ENCODE measurements around the gene SLC4A4.

SLC4A4 gene

DNA sequence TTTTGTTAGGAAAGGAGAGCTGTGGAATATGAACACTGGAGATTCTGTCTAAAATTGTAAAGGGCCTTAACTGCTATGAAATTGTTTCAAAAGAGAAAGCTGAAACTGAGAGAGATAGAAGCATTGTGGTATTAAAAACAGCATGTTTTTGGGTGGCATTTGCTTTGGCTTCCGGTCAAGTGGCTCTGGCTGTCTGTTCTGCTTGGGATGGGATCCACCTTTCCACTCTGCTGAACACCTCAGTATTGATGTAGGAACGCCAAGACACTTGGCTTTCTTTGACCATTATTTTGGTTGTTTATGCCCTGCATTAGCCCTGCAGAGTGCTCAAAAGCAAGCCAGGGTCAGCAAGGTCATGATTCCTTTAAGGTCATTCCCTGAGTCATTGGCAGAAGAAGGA is 199.7 kb downstream of the SLC4A4 start:
- no peak for DNase-seq (ENCODE audit: low read depth in 2 of 2)

DNA sequence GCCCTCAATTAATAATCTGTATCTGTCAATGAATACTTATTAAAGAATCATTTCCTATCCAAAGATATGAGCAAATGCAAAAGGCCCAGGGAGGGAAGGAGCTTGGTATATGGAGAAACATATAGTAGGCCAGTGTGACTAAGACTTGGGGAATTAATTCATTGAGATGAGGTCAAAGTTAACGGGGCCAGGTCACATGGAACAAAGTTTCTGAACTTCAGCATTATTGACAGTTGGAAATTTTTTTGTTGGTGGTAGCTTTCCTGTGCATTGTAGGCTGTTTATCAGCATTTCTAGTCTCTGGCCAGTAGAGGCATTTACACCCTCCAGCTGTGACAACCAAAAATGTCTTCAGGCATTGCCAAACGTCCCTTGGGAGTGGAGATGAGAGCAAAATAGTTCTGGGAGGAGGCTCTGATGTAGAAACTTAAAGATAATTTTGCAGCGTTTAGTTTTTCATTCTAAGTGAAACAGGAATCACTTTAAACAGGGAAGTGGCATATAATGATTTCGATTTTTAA is 202.0 kb downstream of the SLC4A4 start:
- DNase-seq (ENCODE audit: low read depth in 2 of 2): no peak

DNA sequence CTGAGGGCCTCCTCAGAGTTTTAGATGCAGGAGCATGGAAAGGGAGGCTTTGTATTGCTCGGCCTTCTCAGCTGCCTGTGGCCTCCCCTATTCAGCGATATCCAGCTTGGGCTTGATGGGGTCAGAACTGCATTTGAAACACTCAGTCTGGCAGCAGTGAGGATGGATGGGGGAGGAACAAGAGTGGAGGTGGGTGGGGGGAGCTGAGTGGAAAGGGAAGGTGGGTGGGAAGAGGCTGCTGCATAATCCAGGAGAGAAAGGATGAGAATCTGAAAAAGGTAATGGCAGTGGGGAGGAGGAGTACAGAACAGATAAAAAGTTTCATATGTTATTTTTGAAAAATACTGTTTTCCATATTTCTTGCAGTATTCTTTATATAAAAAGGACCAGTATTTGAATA is 202.7 kb downstream of the SLC4A4 start:
- DNase-seq (ENCODE audit: low read depth in 2 of 2): no peak

DNA sequence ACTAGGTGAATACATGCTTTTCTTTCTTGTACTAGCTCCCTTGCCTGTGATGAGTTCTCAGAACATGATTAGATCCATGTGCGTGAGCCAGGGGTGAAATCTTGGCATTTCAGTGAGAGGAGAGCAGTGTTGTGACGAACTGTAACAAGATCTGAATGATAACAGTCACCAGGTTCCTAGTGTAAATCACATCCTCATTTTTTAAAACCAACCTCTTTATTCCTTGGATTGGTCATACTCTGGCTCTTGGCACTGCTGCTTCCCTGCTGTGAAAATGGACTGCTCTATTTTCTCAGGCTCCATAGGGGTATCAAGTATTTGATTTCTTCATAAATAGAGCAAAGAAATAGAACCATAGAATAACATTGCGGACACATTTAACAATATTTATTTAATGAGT is 206.3 kb downstream of the SLC4A4 start:
- no peak for DNase-seq (ENCODE audit: low read depth in 2 of 2)

DNA sequence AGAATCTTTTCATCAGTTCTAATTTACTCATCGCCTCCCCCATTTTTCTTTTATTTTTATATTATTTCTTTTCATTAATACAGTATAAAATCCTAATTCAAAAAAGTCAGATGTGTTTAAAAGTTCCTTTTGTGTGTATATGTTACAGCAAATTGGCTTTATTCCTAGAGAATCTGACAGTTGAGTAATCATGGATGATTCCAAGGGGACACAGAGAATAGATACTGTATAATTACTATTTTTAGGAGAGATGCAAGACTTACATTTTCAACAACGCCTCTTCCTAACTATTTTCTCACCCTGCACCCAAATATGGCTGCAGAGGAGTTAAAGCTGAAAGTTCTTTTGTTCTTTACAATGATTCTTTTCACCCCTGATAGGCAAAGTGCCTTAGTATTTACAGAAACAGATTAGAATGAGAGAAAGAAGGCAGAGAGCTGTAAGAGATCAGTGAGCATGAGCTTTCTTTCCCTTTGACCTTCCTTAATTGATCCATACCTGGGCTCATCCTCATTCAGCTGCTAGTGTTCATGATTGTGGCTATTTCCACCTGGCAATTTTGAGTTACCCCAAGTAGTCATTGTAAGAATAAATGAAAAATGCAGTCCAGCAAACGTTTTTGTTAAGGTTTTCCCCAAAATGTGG is 210.8 kb downstream of the SLC4A4 start:
- no peak for DNase-seq (ENCODE audit: low read depth in 2 of 2)

DNA sequence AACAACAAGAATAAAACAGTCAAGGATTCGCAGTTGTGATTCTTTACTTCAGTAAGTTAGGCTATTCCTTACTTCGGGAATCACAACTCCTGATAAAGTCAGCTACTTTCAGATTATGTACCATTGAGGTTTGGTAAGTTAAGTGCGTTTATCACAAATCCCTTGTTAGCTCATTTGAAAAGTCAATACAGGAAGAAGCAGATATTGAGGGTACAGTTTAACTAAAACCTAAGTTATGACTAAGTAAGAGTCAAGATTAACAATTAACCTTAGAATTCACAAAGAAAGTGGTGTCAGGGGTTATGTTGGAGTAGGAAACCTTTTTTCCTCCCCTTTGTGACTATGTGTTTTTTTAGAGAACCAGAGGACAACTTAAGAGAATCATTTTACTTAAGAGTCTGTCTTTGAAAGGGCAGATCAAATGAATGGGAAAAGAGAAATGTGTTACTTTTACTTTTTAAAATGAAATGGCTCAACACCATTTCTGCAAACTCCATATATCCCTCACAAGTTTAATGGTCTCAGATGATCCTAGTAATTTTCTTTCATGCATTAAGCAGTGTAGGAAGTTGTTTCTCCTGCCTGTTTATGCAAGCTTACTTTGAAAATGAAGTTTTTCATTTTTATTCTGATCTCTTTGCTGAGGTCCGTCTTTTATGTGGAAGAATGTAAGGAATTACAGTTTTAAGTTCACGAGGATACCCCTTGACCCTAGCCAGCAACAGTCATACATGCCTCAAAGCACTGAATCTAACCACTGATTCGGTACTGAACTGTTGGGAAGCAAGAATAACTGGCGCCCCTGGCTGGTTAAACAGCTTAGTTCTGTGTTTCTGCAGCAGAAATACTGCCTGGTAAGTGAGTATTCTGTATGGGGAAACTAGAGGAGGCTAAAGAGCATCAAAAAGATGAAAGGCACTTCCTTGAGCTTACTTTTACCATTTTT is 211.7 kb downstream of the SLC4A4 start:
- no peak for DNase-seq (ENCODE audit: low read depth in 2 of 2)

DNA sequence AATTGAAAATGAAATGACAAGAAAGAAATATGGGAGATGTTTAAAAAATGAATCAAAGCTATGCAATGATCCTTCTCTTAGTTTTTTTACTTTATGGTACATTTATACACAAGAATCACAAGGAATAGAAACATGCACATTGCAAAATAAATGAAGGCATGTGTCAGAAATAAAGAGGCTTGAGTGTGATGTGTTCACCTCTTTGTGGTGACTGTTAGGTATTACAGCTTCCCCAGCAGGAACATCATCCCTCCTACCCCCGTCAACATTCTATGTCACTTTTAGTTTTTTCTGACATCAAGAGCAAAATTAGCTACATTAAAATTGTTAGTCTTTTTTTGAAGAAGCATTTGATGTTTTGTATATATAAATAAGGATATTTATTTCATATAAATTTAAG is 214.8 kb downstream of the SLC4A4 start:
- DNase-seq (ENCODE audit: low read depth in 2 of 2): no peak

DNA sequence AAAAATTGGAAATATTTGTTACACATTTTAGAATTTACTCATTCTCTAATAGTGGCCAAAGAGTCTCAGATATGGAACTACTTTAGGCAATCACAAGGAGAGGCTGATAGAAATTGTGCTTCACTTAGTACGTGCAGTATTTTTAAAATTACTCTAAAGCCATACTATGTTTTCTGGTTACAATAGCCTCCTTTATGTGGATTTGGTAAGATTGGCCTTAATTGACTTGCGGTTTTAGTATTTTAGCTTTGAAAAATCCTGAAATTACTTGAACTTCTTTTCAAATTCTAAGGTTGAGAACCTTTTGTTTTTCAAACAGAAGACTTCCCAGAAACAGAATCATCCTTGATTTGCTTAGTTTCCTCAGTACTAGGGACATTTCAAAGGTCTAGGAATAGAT is 215.2 kb downstream of the SLC4A4 start:
- no peak for DNase-seq (ENCODE audit: low read depth in 2 of 2)

DNA sequence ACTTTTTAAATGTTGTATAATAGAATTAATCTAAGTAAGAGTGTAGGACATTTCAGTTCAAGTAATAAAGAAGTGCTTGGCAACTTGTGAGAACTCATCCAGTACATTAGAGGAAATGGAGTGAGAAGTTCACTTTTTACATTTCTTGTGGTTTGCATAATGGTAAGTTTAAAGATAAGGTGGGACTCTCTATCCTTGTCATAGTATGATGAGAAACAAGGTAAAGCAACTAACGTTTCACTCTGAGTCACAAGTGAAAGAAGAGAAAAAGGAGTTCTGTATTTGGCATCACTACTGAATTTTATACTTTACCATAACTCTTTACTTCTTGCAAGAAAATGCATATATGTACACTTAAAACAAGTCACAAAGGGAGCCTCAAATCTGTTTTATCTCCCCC is 219.4 kb downstream of the SLC4A4 start:
- DNase-seq (ENCODE audit: low read depth in 2 of 2): no peak

DNA sequence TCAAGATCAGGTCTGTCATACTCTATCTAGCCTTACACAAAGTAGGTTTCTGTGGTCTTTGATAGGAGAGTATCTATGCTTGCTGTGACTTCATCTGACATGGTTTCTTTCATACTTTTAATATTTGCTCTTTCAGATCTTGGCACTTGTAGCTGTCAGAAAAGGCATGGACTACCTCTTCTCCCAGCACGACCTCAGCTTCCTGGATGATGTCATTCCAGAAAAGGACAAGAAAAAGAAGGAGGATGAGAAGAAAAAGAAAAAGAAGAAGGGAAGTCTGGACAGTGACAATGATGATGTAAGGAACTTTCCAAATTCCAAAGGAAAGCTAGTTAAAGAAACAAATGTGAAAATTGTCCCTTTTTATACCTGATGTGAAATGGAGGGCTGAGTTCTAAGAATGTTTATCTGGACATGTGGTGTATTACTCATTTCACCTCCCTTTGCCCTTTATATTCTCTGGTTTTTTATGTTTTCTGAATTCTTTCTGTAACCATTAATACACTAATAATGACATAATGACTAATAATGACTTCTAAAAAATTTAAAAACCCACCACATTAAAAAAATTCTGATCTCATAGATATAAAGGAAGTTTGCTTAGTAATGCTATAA is 221.2 kb downstream of the SLC4A4 start:
- DNase-seq (ENCODE audit: low read depth in 2 of 2): no peak

DNA sequence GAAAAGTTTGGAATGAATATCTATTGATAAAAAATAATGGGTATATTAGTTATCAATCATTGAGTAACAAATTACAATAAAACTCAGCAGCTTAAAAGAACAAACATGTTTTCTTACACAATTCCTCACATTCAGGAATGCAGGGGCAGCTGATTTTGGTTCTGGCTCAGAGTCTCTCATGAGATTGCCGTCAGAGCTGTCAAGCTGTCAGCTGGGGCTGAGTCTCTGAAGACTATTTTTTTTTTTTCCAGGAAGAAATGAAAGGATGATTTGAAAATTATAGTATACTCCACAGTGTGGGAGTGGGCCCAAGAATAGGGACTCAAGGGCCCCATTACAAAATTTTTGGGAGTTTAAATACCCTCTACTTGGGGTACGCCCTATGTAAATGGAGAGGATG is 226.0 kb downstream of the SLC4A4 start:
- DNase-seq (ENCODE audit: low read depth in 2 of 2): no peak

DNA sequence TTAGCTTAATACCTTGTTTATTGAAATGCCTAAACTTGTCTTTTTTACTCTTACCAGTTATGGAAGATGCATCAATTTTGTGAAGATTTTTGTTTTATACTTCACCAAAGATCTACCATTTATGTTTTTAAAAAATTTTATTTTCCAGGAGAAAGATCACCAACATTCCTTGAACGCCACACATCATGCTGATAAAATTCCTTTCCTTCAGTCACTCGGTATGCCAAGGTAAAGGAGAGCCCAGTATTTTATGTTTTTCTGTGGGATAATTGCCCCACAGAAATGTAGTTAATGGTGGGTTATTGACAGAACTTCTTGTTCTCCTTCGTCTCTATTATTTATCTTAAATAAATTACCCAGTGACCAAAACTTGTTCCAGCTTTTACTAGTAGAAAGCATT is 228.0 kb downstream of the SLC4A4 start:
- no peak for DNase-seq (ENCODE audit: low read depth in 2 of 2)

DNA sequence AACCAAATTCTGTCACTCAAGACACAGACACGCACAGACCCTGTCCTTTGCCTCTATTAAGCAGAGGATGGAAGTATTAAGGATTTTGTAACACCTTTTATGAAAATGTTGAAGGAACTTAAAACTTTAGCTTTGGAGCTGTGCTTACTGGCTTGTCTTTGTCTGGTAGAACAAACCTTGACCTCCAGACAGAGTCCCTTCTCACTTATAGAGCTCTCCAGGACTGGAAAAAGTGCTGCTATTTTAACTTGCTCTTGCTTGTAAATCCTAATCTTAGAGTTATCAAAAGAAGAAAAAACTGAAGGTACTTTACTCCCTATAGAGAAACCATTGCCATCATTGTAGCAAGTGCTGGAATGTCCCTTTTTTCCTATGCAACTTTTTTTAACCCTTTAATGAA is 229.3 kb downstream of the SLC4A4 start:
- no peak for DNase-seq (ENCODE audit: low read depth in 2 of 2)

DNA sequence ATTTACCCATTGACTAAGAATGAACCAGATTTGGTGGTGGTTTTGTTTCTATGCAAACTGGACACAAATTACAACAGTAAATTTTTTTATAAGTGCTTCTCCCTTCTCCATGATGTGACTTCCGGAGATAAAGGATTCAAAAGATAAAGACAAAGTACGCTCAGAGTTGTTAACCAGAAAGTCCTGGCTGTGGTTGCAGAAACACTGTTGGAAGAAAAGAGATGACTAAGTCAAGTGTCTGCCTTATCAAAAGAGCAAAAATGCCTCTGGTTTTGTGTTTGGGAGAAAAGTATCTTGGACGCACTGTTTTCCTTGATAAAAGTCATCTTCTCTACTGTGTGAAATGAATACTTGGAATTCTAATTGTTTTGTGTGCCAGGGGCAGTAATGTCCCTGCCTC is 231.7 kb downstream of the SLC4A4 start:
- no peak for DNase-seq (ENCODE audit: low read depth in 2 of 2)

DNA sequence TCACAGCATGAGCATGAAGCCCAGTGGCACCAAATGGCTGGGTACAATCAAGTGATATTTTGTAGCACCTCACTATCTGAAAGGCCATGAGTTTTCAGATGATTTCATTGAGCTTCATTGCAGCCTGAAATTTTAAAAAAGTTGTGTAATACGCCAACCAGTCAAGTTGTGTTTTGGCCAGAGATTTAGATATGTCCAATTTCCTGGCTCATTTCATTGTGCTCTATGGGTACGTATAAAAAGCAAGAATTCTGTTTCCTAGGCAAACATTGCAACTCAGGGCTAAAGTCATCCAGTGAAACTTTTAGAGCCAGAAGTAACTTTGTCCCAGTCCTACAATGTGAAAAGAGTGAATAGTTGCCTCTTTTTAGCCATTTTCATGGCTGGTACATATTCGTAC is 232.5 kb downstream of the SLC4A4 start:
- no peak for DNase-seq (ENCODE audit: low read depth in 2 of 2)

DNA sequence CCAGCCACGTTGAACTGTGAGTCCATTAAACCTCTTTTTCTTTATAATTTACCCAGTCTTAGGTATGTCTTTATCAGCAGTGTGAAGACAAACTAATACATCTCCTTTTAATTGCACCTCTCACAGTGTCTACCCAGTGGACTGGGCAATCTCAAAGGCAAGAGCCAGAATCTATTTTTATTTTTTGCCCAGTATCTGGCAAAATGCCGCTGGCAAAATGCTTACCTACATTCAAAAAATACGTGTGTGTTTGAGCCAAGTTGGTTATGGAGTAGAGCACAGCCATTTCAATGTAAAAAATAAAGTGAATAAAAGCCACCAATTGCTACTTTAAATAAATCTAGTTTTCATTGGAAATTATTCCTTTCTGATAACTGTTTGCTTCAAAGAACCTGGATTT is 245.2 kb downstream of the SLC4A4 start:
- DNase-seq (ENCODE audit: low read depth in 2 of 2): no peak

DNA sequence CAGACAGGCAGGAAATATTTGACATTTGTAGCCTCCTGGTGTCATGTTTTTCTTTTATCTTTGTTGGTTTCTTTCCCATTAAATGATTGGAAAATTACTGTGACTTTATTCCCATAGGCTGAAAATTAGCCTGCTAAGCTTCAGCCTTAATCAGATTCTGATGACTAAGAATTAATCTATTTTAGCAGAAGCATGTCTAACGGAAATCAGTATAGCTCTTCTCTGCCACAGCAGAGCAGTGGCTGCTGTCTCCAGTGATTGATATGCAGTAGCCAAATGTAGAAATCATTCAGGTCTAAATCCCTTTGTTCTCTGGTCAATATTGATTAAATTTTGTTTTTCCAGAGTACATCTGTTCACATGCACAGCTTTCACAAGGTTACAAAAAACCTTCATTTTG is 245.8 kb downstream of the SLC4A4 start:
- no peak for DNase-seq (ENCODE audit: low read depth in 2 of 2)

DNA sequence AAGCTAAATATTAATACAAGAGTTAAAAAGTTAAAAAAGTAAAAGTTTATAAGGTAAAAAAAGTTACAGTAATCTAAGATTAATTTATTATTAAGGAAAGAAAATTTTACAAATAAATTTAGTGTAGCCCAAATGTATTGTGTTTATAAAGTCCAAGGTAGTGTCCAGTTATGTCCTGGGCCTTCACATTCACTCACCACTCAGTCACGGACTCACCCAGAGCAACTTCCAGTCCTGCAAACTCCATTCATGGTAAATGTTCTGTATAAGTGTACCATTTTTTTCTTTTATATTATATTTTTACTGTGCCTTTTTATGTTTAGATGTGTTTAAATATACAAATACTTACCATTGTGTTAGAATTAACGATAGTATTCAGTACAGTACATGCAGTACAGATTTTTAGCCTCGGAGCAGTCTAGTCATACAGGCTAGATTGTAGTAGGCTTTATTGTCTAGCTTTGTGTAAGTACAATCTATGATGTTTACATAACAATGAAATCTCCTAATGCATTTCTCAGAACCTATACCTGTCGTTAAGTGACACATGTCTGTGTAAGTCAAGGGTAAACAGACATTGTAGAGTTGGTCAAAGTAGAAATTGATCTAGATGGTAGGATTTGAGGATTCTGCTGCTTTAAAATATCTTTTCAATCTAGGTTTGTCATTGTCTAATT is 247.4 kb downstream of the SLC4A4 start:
- no peak for DNase-seq (ENCODE audit: low read depth in 2 of 2)

DNA sequence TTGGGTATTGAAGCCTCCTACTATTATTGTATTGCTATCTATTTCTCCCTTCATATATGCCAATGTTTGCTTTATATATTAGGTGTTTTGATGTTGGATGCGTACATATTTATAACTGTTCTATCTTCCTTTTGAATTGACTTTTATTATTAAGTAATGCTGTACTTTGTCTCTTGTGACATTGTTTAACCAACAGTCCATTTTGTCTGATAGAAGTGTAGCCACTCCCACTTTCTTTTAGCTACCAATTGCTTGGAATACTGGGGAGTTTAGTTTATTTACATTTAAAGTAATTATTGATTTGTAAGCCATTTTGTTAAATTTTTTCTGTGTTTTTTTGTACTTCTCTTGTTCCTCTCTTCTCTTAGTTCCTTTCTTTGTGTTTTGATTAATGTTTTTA is 249.2 kb downstream of the SLC4A4 start:
- DNase-seq (ENCODE audit: low read depth in 2 of 2): no peak

DNA sequence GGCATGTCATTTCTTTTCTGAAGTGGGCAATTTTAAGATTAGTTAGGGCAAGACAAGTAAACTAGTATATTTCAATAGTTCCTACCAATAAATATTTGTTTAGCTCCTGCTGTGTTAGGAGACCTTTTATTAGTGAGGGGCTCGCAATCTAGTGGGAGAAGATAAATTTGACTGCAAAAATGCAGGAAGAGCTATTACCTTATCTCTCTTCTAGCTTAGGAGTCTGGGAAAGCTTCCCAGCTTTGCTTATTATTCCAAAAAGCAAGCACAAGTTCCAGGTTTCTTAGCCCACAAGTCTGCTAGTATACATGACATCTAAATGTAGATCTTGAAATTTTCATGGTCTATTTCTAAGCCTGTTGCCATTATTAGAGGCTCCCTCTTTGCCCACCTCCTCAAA is 254.0 kb downstream of the SLC4A4 start:
- DNase-seq (ENCODE audit: low read depth in 2 of 2): no peak

DNA sequence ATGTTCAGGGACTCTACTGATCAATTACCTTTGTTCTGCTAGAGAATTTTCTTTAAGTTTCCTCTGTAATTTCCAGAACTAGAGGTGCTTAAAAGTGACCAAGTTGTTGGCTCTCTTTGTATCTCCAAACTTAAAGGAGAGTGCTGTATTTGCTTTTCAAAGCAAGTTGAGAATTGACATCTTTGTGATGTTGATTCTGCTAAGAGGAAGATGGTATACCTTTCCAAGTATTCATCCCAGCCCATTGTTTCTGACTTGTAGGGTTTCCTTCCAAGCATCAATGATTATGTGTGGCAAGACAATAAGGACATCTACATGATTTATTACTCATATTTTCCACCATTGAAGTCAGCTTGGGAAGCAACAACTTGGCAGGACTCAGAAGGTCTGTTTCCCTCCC is 254.5 kb downstream of the SLC4A4 start:
- DNase-seq (ENCODE audit: low read depth in 2 of 2): no peak

DNA sequence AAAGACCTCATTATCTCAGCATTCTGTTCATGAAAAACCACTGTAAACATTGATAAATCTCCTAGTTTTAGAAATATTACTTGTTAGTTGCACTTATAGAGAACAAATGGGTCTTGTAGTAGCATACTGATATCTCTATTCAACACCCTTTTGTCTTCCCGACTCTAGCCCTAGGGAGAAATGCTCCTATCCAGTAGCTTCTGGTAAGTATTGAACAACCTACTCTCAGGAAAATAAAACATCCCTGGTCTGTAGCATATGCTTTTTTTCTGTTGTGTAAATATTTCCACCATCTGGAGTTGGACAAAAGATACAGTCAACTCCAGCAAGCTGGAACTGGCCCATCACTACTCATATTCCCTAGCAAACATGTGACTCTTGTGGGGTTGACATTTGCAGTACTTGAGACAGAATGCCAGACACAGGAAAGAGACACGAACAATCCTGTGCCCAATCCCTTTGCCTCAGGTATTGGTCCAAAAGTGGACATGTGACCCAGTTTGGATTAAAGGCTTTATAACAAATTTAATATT is 256.8 kb downstream of the SLC4A4 start:
- DNase-seq (ENCODE audit: low read depth in 2 of 2): no peak
